GM18499 (cell line): Measurements from ENCODE around the gene CACNA1C.

Source experiments
- ATAC-seq: cut with Tn5 transposase; IDR thresholded peaks from one replicate; pipeline ENCODE4 v1.9.1; 2021; ENCODE audit warnings: moderate number of reproducible peaks; ENCODE audit not compliant: insufficient read depth, unreplicated experiment

The CACNA1C gene

DNA sequence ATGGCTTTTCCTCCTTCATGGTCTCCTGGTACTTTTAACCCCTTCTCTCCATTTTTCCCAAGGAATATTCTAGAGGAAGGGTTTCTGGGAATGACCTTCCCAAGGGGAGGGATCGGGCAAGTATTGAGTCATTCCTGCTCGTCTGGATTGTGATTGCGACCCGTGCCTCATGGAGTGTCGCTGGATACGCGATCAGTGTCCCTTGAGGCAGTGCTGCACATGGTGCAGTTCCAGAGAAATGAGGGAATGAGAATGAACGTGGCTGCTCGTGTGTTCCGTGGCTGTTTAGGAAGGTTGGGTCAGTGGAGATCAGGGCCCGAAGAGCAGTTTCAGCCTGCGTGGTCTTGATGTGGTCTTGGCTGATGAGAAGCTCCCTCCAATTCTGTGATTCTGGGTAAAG is 234.4 kb downstream of the CACNA1C start:
- no peak for ATAC-seq

DNA sequence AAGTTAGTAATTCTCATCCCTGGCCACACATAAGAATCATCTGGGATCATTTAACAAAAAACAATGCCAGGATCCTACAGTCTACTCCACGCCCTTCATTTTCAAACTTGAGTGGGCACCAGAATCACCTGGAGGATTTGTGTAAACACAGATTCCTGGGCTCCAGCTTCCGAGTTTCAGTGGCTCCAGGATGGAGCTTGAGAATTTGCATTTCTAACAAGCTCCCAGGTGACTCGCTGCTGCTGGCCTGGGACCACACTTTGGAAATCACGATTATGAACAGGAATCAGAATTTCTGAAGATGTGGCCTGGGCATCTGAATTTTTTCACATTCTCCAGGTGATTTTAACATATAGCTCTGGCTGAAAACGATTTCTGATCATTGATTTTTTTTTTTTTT is 234.8 kb downstream of the CACNA1C start:
- ATAC-seq = no peak

DNA sequence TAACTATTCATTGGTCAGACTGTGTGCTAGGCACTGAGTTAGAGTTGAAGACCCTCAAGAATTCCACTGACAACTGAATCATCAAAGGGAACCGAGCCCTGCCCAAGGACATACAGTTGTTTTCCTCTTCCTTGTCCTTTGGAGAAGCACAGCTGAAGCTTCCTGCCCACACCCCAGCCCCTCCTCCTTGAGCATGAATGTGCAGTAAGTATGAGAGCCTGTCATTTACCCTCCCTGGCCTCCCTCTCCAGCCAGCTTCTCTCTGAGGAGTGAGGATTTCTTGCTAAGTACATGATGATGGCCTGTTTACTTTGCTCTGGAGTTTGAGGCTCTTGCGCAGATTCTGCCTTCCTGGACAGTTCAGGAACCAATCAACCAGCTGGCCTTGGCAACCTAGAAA is 235.2 kb downstream of the CACNA1C start:
- no peak for ATAC-seq

DNA sequence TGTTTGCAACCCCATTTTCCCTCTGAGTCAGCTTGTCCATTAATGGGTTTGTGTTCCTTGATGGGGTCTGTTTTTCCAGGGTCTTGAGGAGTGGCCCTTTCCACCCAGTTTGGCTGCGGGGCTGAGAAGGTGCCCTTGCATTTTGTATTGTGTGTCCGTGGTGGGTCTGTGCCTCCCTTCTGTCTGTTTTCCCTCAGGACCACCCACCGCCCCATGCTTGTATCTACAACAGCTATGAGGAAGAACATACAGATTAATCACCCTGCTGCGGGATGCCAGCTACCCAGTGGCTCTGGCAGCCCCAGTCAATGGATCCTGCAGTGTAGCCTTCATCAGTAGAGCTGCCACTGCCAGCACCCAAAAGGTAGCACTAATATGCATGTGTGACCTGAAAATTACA is 235.7 kb downstream of the CACNA1C start:
- no peak for ATAC-seq

DNA sequence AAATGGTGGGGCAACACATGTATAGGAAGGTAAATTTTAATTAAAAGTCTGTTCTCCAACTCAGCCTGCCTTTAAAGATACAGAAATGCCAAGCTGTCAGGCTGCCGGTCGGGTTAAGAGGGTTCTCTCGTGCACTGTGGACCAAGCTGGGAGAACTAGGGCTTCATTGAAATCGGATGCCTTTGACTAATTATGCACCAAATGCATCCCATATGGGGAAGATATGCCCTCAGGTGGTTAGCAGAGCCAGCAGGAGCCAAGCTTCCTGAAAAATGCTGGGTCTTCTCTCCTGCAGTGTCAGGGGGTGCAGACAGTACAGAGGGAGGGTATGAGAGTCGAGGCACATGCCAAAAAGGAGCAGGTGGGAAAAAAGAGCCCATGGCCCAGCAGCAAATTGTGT is 236.1 kb downstream of the CACNA1C start:
- ATAC-seq = no peak

DNA sequence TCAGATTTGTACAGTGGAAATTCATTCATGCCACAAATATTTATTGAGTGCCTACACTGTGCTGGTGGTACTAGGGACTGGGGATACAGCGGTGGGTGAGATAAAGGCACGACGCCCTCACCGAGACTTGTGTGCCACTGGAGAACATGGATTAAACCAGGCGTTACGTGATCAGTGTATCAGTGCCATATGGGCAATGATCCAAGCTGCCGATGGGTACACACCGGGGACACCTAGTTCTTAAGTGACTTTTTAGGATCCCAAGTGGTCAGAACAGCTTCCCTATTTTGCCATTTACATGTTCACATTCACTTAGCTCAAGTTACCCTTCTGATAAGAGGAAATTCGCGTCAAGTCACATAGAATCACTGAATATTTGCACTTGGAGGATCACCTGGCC is 236.7 kb downstream of the CACNA1C start:
- no peak for ATAC-seq

DNA sequence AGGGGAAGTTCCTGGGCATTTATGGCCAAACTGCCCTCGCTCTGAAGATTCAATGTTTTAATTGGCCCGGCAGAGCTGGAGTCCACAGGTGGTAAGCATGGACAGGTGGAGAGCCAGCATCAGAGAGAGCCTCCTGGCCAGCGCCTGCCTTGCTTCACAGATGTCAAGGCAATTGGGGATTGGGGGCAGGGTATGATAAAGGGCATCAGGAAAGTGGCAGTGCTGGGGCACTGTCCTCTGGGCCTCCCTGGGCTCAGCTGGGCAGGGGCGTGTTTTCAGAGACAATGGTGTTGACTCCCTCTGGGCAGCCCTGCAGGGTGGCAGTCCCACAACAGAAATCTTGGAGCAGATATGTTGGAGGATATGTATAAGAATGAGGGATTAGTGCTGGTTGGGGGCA is 237.3 kb downstream of the CACNA1C start:
- no peak for ATAC-seq

DNA sequence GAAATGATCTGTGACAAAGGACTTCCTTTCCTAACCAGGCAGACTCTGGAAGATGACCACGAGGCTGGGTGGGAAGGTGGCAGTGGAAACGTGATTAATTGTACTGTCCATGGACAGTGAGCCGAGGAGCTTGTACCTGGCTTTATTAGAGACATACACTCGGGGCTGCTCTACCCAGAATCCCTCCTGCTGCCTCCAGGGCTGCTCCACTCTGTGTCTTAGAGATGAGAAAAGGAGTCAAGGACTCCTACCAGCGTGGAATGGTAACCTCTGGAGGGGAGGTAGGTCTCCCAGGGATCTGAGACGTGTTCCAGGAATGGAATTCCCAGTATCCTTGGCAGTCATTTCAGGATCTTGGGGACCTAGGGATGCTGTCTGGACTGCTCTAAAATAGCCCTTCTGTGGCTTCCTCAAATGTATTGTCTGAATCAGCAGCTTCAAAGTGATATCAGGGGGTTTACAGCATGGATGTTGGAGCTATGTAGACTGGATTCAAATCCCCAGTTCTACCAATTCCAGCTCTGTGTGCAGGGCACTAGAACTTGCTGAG is 237.8 kb downstream of the CACNA1C start:
- no peak for ATAC-seq

DNA sequence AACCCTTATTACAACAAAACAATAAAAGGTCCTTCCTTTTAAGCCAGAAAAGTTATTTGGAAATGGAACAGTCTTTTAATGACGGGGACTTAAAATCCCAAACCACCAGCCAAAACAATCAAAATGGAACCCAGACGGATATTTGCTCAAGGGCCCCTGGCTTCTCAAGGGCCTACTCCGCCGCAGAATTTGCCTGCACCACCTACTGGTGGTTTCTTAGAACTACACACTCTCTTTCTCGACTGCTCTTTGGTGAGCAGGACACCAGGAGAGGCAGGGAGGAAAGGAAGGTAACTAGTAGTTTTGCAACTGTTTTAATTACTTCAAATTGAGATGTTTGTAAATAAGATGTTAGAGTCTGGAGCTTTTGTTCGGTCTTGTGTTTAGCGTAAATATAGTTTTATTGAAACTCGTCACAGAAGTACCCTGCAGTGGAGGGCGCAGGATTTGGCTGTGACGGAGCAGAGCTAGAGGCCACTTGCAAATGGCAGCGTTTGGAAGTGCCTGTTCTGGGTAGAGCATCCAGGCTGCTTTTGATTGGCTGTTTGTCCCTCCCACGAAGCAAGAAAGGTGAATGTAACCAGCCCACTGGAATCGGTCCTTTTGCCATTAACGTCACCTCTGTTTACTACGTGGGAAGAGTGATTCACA is 238.5 kb downstream of the CACNA1C start:
- ATAC-seq = no peak

DNA sequence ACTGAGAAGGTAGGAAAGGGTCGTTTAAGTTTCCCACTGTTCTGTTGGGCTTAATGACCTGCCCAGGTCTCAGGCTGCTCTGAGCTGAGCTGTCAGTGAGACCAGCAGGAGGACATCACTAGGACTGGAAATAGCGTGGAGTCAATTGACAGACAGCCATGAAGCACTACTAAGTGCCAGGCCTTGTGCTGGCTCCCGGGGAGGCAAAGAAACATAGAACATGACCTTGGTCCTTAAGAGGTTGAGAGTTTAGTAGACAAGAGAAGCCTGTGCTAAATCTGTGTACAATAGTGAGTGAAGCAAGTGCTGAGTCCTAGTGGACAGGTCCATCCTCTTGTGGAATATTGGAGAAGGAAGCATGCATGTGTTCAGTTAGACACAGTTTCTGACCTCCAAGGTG is 239.2 kb downstream of the CACNA1C start:
- no peak for ATAC-seq

DNA sequence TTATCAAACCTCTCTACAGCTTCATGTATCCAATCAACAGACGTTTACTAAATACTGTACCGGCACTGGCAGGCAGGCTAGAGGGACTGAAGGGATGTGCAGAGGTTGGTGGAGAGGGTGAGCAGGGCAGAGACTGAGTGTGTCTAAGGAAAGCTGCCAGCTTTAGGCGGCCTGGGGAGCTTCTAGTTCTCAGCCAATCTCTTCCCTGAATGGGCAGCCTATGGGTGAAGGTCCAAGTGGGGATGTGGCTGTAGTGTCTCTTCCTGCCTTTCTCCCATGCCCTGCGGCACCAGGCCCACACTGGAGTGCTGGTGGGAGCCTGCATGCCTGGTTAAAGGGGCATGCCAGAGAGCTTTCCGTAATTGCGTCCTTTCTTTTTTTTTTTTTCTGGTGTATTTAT is 239.8 kb downstream of the CACNA1C start:
- no peak for ATAC-seq

DNA sequence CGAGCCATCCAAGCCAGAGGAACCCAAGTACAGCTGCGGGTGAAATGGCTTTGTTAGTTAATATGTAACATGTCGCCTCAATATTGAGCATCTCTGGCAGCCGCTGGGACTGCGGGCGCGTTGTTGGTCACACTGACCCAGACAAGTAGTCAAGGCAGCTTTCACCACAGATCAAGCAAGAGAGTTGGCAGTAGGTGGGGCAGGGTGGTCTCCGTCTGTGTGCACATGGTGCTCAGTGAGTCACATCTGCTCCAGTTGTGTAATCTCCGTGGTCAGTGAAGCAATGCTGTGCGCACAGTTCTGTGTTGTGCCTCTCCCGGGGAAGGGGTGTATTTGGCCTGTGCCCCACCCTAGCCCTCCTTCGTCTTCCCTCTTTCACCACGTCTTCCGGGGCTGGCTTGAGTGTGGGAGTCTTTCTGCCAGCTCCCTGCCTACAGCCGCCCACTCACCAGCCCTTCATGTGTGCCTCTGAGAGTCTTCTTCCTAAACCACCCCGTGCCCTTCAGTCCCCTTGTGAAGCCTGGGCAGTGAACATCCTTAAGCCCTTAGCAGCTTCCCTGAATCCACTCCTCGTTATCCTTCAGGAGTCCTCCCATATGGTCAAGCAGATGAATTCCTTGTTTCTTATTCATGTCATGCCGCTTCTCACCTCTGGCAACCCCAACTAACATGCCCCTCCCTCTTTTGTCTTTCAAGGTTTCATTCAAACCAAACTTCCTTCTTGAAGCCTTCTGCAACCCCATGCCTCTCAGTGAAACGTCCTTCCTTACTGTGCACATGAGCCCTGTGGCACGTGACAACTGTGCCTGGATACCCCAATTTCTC is 242.1 kb downstream of the CACNA1C start:
- ATAC-seq = no peak

DNA sequence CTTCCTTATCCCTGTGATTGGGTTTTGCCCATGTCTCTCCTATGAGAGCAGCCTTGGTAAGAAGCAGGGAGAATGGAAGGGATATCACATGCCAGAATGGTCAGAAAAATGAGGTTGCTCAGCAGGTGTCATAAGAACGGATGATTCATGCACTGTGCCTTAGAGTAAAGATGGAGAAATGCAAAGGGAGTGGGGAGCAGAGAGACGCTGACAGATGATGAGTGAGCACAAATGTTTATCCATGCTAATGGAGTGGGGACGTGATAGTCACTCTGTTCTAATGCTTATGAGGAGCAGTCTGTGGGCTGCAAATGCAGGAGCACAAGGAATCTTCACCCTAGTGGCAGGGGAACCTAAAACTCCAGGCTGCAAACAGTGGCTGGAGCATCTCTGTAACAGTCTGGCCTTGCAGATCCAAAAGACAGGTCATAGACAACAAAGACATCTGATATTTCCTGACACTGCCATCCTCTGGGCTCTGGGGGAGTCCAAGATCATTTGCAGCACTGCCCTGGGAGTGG is 243.2 kb downstream of the CACNA1C start:
- ATAC-seq = no peak

DNA sequence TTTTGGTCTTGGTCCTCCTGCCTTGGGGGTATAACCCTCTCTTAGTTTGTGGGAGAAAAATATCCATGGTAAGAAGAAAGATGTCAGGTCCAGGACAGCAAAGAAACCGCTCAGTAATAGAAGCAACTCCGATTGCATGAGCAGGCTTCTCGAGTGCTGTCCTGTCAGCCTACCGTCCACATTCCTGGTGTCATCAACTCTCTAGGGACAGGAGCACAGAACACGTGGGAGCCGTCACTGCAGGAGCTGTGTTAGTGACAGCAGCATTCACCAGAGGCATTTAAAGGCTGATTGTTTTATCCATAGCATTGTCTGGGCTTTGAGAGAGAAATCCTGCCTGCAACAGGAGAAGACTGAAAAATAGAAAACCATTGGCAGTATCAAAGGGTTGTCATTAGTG is 244.2 kb downstream of the CACNA1C start:
- no peak for ATAC-seq

DNA sequence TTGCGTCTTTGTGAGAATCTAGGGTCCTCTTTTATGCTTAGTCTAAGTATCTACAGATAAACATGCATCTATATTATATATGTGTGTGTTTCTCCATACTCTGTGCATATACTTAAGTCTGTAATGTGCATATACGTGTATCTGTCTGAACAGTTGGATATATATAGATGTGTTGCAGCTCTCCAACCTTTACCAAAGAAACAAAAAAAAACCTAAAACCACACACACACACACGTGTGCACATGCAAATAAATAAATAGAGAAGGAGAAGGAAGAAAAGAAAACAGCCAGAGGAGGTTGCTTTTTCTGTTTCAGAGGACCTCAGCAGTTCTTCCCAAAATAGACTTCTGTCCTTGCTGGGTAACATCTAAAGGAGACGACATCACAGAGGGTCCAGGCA is 244.9 kb downstream of the CACNA1C start:
- ATAC-seq = no peak

DNA sequence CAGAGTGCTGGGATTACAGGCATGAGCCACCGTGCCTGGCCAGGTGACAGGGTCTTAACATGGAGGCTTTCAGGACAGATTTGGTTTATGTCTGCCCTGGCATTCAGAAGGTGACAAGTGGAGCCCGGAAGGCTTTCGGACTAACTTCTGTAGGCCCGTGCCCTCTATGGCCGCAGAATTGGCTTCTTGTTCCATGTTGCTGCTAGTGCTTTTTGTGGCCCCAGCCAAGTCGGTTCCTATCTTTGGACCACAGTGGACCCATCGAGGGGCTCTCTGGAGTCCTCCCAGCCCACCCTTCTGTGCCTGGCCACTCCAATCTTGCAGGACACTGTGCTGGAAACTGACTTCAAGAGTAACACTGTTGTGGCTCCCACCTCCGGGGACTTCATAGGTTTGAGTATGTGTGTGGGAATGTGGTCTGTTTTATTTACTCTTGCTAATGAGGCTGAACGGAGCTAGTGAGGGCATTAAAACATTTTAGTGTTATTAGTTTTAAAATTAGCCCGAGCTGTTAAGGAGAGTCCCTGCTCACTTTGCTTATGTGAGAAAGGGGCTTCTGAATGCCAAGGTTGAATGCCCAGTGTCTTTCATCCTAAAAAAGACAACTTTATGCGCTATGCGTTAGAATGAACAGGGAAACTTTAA is 245.9 kb downstream of the CACNA1C start:
- ATAC-seq = no peak

DNA sequence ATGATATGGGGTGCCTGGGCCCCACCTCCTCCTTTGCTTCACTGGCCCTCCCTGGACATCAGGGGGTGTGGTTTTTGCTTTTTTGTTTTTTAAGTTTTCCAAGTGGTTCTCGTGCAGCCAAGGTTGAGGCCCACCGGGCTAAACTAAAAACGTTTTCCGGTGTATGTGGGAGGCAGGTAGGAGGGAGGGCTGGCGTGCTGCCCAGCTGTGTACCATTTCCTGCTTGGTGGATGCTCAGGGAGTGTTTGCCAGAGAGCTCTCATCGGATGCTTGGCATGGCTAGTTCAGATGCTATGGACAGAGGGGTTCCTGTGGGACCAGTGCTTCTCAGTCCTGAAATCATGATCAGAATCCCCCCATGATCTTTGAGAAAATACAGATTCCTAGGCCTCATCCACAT is 246.4 kb downstream of the CACNA1C start:
- ATAC-seq = no peak

DNA sequence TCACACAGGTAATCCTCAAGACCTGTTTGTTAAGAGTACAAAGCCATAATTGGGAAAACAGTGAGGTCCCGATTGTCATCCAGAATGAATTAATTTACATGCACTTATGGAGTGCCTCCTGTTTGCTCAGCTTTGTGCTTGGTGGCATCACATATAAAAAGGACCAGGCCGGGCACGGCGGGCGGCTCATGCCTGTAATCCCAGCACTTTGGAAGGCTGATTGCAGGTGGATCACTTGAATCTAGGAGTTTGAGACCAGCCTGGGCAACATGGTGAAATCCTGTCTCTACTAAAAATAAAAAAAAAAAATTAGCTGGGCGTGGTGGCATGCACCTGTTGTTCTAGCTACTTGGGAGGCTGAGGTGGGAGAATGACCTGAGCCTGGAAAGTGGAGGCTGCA is 247.4 kb downstream of the CACNA1C start:
- ATAC-seq = no peak

DNA sequence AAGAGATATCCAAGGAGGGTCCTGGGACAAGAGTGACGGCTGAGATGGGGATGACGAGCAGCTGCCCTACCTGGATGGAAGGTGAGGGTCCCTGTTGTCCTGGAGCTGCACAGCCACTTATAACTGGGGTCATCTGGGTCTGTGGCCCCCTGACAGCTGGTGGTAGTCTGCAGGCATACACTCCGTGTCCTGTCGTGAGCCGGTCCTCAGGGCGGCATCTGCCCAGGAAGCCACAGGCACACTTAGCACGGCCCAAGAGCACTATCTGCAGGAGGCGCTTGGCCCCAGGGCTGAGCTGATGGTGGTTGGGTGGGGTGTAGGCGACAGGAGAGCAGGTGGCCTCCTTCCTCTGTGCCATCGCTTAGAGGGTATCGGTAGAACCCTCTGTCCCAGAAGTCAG is 248.1 kb downstream of the CACNA1C start:
- no peak for ATAC-seq

DNA sequence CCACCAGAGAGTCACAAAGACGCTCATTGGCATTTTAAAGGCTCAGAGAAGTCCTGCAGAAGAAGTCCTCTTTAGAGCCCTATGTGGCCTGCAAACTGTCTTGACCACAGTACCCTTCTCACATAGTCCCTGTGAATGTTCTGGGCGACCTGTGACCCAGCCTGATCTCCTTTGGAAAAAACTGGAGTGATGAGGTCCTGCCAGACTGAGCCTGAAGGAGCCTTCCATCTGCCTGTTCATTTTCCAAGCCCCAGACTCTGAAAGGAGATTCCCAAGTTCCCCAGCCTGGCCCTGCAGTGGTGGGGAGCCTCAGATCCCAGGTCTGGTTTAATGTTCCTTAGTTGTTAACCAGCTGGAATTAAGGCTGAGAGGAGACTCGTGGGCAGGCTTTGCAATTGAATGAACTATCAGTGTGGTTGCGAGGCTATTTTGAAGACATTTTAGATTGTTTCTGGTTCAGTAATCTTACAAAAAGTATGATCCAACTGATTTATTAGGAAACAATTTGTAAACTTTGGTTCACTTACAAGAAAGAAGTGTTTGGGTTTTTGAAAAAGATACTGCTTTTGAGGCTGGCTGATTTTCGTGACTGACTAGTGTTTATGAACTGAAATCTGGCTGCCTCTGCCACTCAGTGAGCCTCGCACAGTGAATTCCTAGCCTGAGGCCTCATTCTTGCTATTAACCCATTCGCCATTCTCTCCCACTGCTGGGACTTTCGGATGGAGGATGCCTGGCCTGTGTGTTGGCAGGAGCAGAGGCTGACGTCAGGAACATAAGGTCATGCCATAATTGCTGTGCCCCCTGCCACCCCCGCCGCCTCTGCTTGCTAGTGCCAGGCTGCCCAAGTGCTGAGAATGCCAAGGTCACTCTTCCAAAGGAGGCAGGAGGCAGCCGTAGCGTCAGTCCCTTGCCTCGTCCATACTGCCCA is 249.0 kb downstream of the CACNA1C start:
- no peak for ATAC-seq
